Astrocyte (in vitro differentiated cells and primary cell): ENCODE data around the gene OAS3. TPM values are rescaled to one million over a fixed set of nuclear protein-coding genes. Genes with fewer than 3 reads are reported as not detected.

ENCODE experiments used
- DNase-seq: peaks from one replicate; pipeline ENCODE4 v3.0.0-alpha.2; 2010; ENCODE audit warnings: low read depth
- FAIRE-seq: peaks from 2 replicates; lab custom pipeline; 2011; peaks lifted over from hg19 to GRCh38; lab: Jason Lieb, UNC
- H2AFZ ChIP-seq: 2 replicates; pipeline ENCODE4 v1.6.0; 2012; ENCODE audit warnings: low read depth, low read length, inconsistent platforms
- H3K27ac ChIP-seq: 2 replicates; pipeline ENCODE4 v1.5.1; 2011; ENCODE audit warnings: low read depth, low read length, inconsistent platforms
- H3K27me3 ChIP-seq: 2 replicates; pipeline ENCODE4 v1.6.0; 2011; ENCODE audit warnings: low read length, inconsistent platforms; ENCODE audit not compliant: insufficient read depth
- H3K36me3 ChIP-seq: 2 replicates; pipeline ENCODE4 v1.5.1; 2011; ENCODE audit warnings: low read length, inconsistent platforms; ENCODE audit not compliant: insufficient read depth
- H3K4me1 ChIP-seq: 2 replicates; pipeline ENCODE4 v1.5.1; 2011; ENCODE audit warnings: low read length, inconsistent platforms; ENCODE audit not compliant: insufficient read depth
- H3K4me2 ChIP-seq: 2 replicates; pipeline ENCODE4 v1.6.0; 2012; ENCODE audit warnings: low read length, inconsistent platforms
- H3K4me3 ChIP-seq: 2 replicates; pipeline ENCODE4 v1.5.1; 2011; ENCODE audit warnings: low read depth, mild to moderate bottlenecking, low read length, inconsistent platforms; ENCODE audit not compliant: insufficient read depth
- H3K79me2 ChIP-seq: 2 replicates; pipeline ENCODE4 v1.6.0; 2012; ENCODE audit warnings: mild to moderate bottlenecking, low read length, inconsistent platforms; ENCODE audit not compliant: insufficient read depth
- H3K9ac ChIP-seq: 2 replicates; pipeline ENCODE4 v1.6.0; 2012; ENCODE audit warnings: mild to moderate bottlenecking, low read length, inconsistent platforms
- H3K9me3 ChIP-seq: 2 replicates; pipeline ENCODE4 v1.5.1; 2012; ENCODE audit warnings: low read depth, mild to moderate bottlenecking, low read length, inconsistent platforms; ENCODE audit not compliant: insufficient read depth
- H4K20me1 ChIP-seq: 2 replicates; pipeline ENCODE4 v1.6.0; 2012; ENCODE audit warnings: low read length, inconsistent platforms; ENCODE audit not compliant: insufficient read depth
- H3K27ac Mint-ChIP-seq: one replicate; pipeline ENCODE4 v1.8.0; 2021; ENCODE audit warnings: mild to moderate bottlenecking, mixed read lengths; ENCODE audit not compliant: unreplicated experiment
- H3K27me3 Mint-ChIP-seq: one replicate; pipeline ENCODE4 v1.8.0; 2021; ENCODE audit warnings: low read depth, mixed read lengths; ENCODE audit not compliant: unreplicated experiment
- H3K36me3 Mint-ChIP-seq: one replicate; pipeline ENCODE4 v1.8.0; 2021; ENCODE audit warnings: low read depth, mixed read lengths; ENCODE audit not compliant: unreplicated experiment
- H3K4me1 Mint-ChIP-seq: one replicate; pipeline ENCODE4 v1.8.0; 2021; ENCODE audit warnings: low read depth, mixed read lengths; ENCODE audit not compliant: unreplicated experiment
- H3K4me3 Mint-ChIP-seq: one replicate; pipeline ENCODE4 v1.8.0; 2021; ENCODE audit warnings: mild to moderate bottlenecking, moderate library complexity, mixed read lengths; ENCODE audit not compliant: unreplicated experiment
- H3K9me3 Mint-ChIP-seq: one replicate; pipeline ENCODE4 v1.8.0; 2021; ENCODE audit warnings: mild to moderate bottlenecking, mixed read lengths; ENCODE audit not compliant: unreplicated experiment
- EZH2 ChIP-seq: IDR thresholded peaks from 2 replicates; pipeline ENCODE4 v1.6.1; 2012; ENCODE audit warnings: mild to moderate bottlenecking, low read length, inconsistent platforms; ENCODE audit not compliant: insufficient read depth
- total RNA-seq: library from RNA; stranded (reverse); gene quantifications from 2 replicates; pipeline ENCODE4 v1.2.1, GENCODE V29; 2021
- TF ChIP-seq, protein P1 (sequence below): IDR thresholded peaks from 2 replicates; pipeline ENCODE4 v1.5.1; 2011; ENCODE audit warnings: low read depth, mild to moderate bottlenecking, inconsistent platforms, low read length, moderate library complexity; ENCODE audit not compliant: insufficient read depth

The OAS3 gene
- total RNA-seq, 1 donor from 2014 or later = 33.8 TPM

DNA sequence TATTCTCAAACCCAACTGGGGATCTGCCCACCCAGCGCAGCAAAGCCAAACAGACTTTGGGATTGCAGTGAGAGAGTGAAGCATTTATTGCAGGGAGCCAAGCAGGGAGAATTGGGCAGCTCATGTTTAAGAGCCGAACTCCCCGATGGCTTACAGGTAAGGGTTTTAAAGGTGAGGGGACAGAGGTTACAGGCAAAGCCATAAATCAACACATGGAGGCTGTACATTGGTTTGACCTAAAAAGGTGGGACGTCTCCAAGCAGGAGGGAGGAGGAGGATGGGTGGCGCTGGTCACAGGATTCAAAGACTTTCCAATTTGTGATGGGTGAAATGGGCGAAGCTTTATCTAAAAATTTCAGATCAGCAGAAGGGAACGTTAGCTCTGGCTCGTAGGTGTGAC, 58.2 kb downstream of the OAS3 start:
- H3K27me3 Mint-ChIP-seq = peaks cover 8% of the 10 kb centered on the region
- H3K4me3 ChIP-seq = no peak overlapping the region

DNA sequence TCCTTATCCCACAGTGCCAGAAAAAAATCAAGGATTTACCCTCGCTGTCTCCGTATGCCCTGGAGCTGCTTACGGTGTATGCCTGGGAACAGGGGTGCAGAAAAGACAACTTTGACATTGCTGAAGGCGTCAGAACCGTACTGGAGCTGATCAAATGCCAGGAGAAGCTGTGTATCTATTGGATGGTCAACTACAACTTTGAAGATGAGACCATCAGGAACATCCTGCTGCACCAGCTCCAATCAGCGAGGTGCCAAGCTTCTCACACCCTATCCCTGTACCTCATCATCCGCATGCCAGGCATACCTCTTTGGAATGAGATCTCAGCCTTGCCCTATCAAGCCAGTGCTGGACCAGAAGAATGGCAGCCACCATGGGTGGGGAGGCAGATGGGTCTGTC, 59.2 kb downstream of the OAS3 start:
- no peak overlapping the region for H3K4me2 ChIP-seq
- H3K27ac ChIP-seq = no peak overlapping the region
- no peaks in the 10 kb centered on the region for H3K36me3 ChIP-seq
- no peaks in the 10 kb centered on the region for H3K79me2 ChIP-seq
- Mint-ChIP-seq H3K27me3 (peaks cover 12% of the 10 kb centered on the region), H3K27ac (no peak overlapping the region), H3K36me3 (peaks cover 62% of the 10 kb centered on the region), H3K4me1 (no peaks in the 10 kb centered on the region), H3K4me3 (no peak overlapping the region), H3K9me3 (peaks cover 17% of the 10 kb centered on the region)
- H4K20me1 ChIP-seq = no peaks in the 10 kb centered on the region
- TF ChIP-seq, protein P1, sequence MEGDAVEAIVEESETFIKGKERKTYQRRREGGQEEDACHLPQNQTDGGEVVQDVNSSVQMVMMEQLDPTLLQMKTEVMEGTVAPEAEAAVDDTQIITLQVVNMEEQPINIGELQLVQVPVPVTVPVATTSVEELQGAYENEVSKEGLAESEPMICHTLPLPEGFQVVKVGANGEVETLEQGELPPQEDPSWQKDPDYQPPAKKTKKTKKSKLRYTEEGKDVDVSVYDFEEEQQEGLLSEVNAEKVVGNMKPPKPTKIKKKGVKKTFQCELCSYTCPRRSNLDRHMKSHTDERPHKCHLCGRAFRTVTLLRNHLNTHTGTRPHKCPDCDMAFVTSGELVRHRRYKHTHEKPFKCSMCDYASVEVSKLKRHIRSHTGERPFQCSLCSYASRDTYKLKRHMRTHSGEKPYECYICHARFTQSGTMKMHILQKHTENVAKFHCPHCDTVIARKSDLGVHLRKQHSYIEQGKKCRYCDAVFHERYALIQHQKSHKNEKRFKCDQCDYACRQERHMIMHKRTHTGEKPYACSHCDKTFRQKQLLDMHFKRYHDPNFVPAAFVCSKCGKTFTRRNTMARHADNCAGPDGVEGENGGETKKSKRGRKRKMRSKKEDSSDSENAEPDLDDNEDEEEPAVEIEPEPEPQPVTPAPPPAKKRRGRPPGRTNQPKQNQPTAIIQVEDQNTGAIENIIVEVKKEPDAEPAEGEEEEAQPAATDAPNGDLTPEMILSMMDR = no peak
- TF ChIP-seq EZH2 = no peak
- H3K9me3 ChIP-seq = peaks cover 9% of the 10 kb centered on the region
- no peak overlapping the region for H2AFZ ChIP-seq
- no peak overlapping the region for H3K9ac ChIP-seq
- DNase-seq (no peak), FAIRE-seq (no peak)
- H3K4me1 ChIP-seq = no peaks in the 10 kb centered on the region
- no peak overlapping the region for H3K4me3 ChIP-seq
- peaks cover 7% of the 10 kb centered on the region for H3K27me3 ChIP-seq

More for the DNA sequence above, 58.2 kb downstream of the OAS3 start:
- Histone ChIP-seq H3K4me2 (no peak overlapping the region), H3K9ac (no peak overlapping the region), H3K27me3 (peaks cover 7% of the 10 kb centered on the region), H3K4me1 (no peaks in the 10 kb centered on the region), H3K9me3 (peaks cover 9% of the 10 kb centered on the region), H3K27ac (no peak overlapping the region), H3K79me2 (no peaks in the 10 kb centered on the region), H3K36me3 (no peaks in the 10 kb centered on the region), H4K20me1 (no peaks in the 10 kb centered on the region), H2AFZ (no peak overlapping the region)
- Mint-ChIP-seq H3K27ac (no peak overlapping the region), H3K36me3 (peaks cover 63% of the 10 kb centered on the region), H3K9me3 (peaks cover 17% of the 10 kb centered on the region), H3K4me3 (no peak overlapping the region), H3K4me1 (no peaks in the 10 kb centered on the region)
- TF ChIP-seq, protein P1 = no peak
- TF ChIP-seq EZH2 = no peak
- no peak for FAIRE-seq
- no peak for DNase-seq

DNA sequence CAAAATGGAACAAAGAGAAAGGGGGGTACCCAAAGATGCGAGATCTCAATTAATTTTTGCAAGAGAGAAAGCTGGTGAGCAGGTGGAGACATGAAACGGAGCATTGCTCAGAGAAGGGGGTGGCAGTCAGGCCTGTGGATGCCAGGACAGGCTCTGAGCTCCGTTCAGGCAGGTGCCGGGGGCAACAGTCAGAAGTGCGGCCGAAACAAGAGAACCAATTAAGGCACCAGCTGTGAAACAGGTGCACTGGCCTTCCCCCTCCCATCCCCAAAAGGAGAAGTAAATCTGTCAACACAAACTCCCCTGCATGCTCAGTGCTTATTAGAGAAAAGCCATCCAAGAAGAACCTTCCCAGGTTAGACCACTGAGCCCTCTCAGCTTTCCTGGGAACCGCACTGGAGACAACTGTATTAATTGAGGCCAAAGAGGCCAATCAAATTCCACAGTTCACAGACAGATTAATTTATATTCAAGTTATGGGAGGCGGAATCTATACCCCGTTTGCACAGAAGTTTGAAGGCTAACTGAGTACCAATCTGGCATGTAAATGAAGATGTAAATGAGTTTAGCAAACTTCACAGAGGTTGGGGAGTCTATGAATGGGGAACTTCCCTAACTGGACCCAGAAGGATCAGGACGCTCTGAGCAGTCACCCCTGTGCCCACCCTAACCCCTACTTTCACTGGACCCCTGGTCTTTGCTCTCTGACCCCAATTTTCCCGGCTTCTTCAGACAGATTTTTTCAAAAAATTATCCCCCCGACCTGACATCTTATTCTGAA, 60.9 kb downstream of the OAS3 start:
- H3K4me2 ChIP-seq = no peak overlapping the region
- no peaks in the 10 kb centered on the region for H3K4me1 ChIP-seq
- H2AFZ ChIP-seq = no peak overlapping the region
- no peak for FAIRE-seq
- Mint-ChIP-seq H3K36me3 (peaks cover 66% of the 10 kb centered on the region), H3K27me3 (peaks cover 13% of the 10 kb centered on the region), H3K4me1 (no peaks in the 10 kb centered on the region), H3K4me3 (no peak overlapping the region), H3K27ac (no peak overlapping the region), H3K9me3 (peaks cover 16% of the 10 kb centered on the region)
- H3K9me3 ChIP-seq = peaks cover 9% of the 10 kb centered on the region
- H4K20me1 ChIP-seq = no peaks in the 10 kb centered on the region
- no peak overlapping the region for H3K27ac ChIP-seq
- H3K4me3 ChIP-seq = no peak overlapping the region
- no peak for DNase-seq
- H3K27me3 ChIP-seq = peaks cover 7% of the 10 kb centered on the region
- TF ChIP-seq, protein P1 = no peak
- no peak for TF ChIP-seq EZH2
- H3K9ac ChIP-seq = no peak overlapping the region
- no peaks in the 10 kb centered on the region for H3K79me2 ChIP-seq
- H3K36me3 ChIP-seq = no peaks in the 10 kb centered on the region
